Astrocyte of the spinal cord (primary cell): ENCODE results near the gene UGT1A8.
"Not testable (repeated sequence)": the region's sequence is repeated elsewhere in the genome, so short reads cannot be mapped to it uniquely, and the experiment has no call there.

Experiments
- DNase-seq: peaks from one replicate; pipeline ENCODE4 v3.0.0; 2011; ENCODE audit warnings: low read depth, low spot score
- H3K4me3 ChIP-seq: 2 replicates; pipeline ENCODE4 v1.5.1; 2011; ENCODE audit warnings: low read depth, mild to moderate bottlenecking, low read length, moderate library complexity
- in situ Hi-C: cut with HindIII; loops from 2 replicates; pipeline ENCODE4 v1.10.0; 2017; ENCODE audit warnings: low sequenced_read_pairs
- TF ChIP-seq, protein P1 (sequence below): IDR thresholded peaks from 2 replicates; pipeline ENCODE4 v1.5.1; 2012; ENCODE audit warnings: low read depth, mild to moderate bottlenecking, low read length, inconsistent platforms

Gene UGT1A8

DNA sequence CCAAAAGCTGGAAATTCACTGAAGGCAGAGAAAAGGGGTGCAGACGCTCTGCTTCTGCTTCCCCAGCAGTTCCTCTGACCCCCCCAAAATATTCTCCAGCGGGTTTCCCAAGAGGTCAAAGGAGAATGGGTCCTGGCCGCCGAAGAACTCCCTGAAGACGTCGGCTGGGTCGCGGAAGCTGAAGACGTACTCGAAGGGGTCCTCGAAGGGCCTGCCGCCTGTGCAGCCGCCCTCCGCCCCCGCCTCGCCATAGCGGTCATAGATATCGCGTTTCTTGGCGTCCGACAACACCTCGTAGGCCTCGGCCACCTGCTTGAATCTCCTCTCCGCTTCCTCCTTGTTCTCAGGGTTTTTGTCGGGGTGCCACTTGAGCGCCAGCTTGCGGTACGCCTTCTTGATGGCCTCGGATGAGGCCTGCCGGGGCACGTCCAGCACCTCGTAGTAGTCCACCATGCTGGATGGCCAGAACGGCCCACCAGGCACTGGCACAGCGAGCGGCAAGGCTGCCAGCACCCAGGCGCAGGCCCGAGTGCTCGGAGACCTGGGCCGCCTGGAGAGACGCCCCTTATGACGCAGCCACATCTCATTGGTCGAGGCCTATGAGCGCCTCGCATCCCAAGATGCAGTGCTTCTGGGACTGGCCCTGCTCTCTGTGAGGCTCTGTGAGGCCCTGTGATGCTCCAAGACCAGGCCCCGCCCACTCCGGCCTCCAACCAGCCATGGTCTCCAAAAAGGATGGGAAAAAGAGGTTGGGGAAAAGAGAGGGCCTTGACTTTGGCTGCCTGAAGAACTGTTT lies 126.2 kb downstream of the UGT1A8 start:
- H3K4me3 ChIP-seq: no peak overlapping the region
- in situ Hi-C loops: no loop called here
- TF ChIP-seq, protein P1, sequence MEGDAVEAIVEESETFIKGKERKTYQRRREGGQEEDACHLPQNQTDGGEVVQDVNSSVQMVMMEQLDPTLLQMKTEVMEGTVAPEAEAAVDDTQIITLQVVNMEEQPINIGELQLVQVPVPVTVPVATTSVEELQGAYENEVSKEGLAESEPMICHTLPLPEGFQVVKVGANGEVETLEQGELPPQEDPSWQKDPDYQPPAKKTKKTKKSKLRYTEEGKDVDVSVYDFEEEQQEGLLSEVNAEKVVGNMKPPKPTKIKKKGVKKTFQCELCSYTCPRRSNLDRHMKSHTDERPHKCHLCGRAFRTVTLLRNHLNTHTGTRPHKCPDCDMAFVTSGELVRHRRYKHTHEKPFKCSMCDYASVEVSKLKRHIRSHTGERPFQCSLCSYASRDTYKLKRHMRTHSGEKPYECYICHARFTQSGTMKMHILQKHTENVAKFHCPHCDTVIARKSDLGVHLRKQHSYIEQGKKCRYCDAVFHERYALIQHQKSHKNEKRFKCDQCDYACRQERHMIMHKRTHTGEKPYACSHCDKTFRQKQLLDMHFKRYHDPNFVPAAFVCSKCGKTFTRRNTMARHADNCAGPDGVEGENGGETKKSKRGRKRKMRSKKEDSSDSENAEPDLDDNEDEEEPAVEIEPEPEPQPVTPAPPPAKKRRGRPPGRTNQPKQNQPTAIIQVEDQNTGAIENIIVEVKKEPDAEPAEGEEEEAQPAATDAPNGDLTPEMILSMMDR: no peak
- DNase-seq: no peak

DNA sequence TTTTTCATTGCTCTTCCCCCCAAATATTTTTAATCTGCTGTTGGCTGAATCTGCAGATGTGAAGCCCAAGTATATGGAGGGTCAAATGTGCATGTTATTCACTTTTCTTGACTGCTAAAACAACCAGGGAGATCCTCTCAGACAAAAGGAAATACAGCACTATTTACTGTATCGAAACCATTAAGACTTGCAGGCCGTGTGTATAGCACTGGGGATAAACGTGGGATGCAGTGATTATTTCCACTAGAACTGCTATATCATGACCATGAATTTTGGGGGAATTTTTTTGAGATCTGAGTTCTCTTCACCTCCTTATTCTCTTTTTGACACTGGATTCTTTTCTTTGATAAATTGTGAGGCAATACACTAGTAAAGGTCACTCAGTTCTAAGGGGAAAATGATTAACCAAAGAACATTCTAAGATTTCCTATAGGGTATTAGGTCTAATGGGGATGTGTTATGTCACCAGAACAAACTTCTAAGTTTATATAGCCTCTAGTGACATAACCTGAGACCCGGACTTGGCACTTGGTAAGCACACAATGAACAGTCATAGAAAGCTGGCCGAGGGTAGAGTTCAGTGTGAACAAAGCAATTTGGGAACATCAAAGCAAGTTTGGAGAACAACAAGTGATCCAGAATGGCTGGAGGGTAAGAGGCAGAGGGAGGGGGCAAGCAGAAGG lies 127.8 kb downstream of the UGT1A8 start:
- no peak for DNase-seq
- TF ChIP-seq, protein P1: no peak
- in situ Hi-C loops: no loop called here
- H3K4me3 ChIP-seq: no peak overlapping the region

DNA sequence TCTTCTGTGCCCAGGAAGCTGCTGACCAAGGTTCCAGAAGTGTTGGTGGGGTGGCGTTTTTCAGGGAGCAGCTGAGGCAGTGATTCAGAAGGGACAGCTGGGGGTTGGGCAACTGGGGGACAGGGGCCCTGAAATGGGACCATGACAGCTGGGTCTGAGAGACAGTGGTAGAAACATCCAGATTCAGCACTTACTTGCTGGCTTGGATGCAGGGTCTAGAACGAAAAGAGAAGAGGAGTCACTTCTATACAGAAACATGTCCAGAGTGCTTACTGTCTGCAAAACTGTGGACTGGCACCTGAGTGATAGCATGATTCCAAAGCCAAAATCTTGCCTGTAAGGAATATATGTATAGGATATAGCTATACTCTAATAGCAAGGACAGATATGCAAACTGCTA lies 128.4 kb downstream of the UGT1A8 start:
- H3K4me3 ChIP-seq, DNase-seq, in situ Hi-C loops: not testable (repeated sequence)

DNA sequence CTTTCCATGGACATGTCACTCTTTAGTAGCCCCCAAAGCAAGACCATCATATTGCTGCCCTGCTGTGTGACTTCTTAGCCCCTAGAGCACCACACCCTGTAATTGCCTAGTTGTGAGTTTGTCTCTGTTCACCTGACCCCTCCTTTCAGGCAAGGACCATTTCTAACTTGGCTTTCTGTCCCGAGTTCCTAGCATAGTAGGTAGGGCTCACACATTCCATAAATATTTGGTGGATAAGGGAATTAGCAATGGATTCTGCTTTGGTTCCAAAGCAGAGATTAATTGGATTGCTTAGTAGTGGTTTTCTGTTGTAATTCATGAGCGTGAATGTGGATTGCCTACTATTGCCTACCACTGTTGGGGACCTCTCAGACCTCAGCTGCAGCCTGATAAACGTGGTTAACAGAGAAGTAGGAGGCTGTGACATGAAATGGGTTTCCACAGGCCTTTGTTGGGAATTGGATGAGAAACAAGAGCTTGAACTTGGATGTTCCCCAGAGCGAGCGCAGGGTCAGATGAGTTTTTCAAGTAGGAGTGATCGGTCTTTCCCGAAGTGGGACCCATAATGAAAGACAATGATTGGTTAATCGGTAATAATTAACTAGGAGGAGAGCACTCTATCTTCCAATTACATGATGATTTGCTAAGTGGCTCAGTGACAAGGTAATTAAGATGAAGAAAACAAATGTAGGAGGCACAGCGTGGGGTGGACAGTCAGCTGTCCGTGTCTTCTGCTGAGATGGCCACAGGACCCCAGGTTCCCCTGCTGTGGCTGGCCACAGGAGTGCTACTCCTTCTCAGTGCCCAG lies 129.2 kb downstream of the UGT1A8 start:
- TF ChIP-seq, protein P1: no peak
- no peak overlapping the region for H3K4me3 ChIP-seq
- in situ Hi-C loops: no loop called here
- DNase-seq: no peak

DNA sequence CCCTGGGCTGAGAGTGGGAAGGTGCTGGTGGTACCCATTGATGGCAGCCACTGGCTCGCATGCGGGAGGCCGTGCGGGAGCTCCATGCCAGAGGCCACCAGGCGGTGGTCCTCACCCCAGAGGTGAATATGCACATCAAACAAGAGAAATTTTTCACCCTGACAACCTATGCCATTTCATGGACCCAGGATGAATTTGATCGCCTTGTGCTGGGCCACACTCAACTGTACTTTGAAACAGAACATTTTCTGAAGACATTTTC lies 129.8 kb downstream of the UGT1A8 start:
- in situ Hi-C loops: no loop called here
- no peak for DNase-seq
- no peak overlapping the region for H3K4me3 ChIP-seq
- TF ChIP-seq, protein P1: no peak

DNA sequence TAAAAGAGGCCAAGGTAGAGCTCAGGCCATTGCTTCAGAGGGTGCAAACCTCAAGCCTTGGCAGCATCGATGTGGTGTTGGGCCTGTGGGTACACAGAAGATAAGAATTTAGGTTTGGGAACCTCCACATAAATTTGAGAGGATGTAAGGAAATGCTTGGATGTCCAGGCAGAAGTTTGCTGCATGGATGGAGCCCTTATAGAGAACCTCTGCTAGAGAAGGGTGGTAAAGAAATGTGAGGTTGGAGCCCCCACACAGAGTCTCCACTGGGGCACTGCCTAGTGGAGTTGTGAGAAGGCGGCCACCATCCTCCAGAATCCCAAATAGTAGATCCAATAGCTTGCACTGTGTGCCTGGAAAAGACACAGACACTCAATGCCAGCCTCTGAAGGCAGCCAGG lies 133.3 kb downstream of the UGT1A8 start:
- in situ Hi-C loops, DNase-seq, H3K4me3 ChIP-seq: not testable (repeated sequence)

DNA sequence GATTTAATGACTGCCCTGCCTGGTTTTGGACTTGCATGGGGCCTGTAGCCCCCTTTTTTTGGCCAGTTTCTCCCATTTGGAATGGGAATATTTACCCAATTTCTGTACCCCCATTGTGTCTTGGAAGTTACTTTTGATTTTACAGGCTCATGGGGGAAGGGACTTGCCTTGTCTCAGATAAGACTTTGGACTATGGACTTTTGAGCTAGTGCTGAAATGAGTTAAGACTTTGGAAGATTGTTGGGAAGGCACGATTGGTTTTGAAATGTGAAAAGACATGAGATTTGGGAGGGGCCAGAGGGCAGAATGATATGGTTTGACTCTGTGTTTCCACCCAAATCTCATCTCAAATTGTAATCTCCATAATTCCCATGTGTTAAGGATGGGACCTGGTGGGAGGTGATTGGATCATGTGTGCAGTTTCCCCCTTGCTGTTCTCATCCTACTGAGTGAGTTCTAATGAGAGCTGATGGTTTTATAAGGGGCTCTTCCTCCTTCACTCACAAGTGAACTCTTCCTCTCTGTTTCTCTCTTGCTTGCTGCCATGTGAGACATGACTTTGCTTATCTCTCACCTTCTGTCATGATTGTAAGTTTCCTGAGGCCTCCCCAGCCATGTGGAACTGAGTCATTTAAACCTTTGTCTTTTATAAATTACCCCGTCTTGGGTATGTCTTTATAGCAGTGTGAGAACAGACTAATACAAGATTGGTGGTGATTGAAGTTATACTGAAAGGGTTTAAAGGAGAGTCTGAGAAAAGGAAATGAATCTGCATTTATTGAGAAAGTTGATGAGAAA lies 134.0 kb downstream of the UGT1A8 start:
- H3K4me3 ChIP-seq, DNase-seq, in situ Hi-C loops: not testable (repeated sequence)
